GM10266 (cell line): ENCODE data around the gene RNF144A.
"Not testable (repeated sequence)": the region's sequence is repeated elsewhere in the genome, so short reads cannot be mapped to it uniquely, and the experiment has no call there.

Experiments used
- DNase-seq: peaks from one replicate; pipeline ENCODE4 v3.0.0; 2012; ENCODE audit errors: extremely low spot score
- TF ChIP-seq, protein P1 (sequence below): IDR thresholded peaks from 2 replicates; pipeline ENCODE4 v1.5.1; 2012; ENCODE audit warnings: mild to moderate bottlenecking, low read depth; ENCODE audit not compliant: control insufficient read depth, insufficient read depth; ENCODE audit errors: missing control alignments

RNF144A gene

DNA sequence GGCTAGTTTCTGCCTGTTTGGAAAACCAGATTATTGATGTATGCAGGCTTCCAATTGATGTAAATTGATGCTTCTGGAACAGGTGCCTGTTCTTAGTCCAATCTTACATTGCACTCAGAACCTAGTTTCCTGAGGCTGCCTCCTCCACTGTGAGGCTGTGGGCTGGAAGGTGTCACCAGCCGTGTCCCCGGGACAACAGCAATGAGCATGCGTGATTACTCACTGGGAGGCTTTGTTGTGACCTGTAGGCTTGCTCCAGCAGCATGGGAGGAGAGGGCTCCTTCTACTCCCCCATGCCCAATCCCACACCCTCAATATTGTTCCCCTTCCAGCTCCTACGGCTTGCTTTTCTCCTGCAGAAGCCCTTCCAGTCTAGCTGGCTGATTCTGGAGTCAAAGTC is 28.5 kb upstream of the RNF144A start:
- TF ChIP-seq, protein P1, sequence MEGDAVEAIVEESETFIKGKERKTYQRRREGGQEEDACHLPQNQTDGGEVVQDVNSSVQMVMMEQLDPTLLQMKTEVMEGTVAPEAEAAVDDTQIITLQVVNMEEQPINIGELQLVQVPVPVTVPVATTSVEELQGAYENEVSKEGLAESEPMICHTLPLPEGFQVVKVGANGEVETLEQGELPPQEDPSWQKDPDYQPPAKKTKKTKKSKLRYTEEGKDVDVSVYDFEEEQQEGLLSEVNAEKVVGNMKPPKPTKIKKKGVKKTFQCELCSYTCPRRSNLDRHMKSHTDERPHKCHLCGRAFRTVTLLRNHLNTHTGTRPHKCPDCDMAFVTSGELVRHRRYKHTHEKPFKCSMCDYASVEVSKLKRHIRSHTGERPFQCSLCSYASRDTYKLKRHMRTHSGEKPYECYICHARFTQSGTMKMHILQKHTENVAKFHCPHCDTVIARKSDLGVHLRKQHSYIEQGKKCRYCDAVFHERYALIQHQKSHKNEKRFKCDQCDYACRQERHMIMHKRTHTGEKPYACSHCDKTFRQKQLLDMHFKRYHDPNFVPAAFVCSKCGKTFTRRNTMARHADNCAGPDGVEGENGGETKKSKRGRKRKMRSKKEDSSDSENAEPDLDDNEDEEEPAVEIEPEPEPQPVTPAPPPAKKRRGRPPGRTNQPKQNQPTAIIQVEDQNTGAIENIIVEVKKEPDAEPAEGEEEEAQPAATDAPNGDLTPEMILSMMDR: no peak
- DNase-seq: no peak

DNA sequence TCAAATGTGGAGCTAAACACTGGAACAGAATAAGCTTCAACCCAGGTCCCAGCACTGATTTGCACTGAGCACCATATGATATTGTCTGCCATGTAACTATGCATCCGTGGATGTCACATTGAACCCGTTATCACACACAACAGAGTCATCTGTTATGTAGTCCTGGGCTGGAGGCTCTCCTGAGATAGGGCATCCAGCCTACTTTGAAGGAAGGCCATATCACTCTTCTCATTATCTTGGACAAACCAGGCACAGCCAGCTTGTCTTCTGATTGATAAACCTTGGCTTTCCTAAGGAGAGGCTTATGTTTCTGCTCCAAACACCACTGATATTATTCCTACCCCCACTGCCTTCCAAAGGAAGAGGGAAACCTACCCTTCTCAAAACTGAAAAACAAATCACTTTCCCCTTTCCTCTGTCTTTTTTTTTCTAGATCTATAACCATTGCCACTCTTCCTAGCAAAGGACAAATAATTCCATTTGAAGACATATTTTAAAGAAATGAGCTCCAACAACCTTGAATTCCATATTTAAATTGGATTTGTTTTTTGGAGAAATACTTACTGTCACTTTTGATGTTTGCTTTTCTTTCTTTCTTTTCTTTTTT is 23.2 kb upstream of the RNF144A start:
- no peak for DNase-seq

DNA sequence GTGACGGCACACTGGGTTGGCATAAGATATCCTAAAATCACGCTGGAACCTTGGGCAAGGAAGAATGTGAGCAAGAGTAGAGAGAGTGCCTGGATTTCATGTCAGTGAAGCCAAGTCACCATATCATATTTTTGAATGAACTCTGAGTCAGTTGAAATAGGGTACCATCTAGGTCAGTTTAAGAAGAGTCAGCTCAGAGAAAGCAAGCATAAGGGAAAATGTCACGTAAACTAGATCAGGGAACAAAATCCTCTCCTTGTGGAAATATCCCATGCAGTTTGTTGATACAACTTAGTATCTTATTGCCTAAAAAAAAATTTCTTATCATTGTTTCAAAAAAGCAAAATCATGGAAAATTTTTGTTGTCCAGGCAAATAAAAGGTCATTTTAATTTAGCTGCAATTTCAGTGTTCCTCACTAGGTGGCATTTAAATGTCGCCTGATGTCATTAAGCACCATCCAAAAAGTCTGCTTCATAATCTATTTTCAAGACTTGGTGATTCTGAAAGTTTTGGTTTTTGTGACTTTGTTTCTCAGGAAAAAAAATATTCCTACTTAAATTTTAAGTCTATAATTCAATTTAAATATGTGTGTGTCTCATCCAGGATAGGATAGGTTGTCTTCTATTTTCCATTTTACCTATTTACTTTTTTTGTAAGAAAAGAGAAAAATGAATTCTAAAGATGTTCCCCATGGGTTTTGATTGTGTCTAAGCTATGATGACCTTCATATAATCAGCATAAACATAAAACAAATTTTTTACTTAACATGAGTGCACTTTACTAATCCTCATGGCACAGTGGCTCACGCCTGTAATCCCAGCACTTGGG is 20.1 kb upstream of the RNF144A start:
- TF ChIP-seq, protein P1: peak; percentile 69
- DNase-seq: no peak

More for the DNA sequence above, 23.2 kb upstream of the RNF144A start:
- TF ChIP-seq, protein P1: no peak

DNA sequence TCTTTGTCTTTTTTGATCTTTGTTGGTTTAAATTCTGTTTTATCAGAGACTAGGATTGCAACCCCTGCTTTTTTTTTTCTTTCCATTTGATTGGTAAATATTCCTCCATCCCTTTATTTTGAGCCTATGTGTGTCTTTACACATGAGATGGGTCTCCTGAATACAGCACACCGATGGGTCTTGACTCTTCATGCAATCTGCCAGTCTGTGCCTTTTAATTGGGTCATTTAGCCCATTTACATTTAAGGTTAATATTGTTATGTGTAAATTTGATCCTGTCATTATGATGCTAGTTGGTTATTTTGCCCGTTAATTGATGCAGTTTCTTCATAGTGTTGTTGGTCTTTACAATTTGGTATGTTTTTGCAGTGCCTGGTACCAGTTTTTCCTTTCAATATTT is 14.6 kb upstream of the RNF144A start:
- not testable (repeated sequence) for DNase-seq

DNA sequence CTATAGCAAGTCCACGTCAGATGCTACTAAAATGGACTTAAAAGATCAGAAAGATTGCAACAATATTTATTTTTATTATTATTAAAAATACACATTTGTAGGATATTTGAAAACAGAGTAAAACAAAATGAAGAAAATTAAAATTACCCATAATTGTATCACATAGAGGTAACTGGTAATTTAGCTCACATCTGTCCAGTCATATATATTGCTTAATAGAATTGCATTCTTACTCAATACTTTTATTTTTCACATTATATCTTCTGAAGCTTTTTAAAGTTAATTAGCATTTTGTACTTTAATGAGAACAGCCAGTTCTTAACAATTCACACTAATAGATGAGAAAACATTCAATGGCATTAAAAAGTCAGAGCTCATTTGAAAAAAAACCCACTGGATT is 11.5 kb upstream of the RNF144A start:
- TF ChIP-seq, protein P1: no peak
- DNase-seq: no peak

DNA sequence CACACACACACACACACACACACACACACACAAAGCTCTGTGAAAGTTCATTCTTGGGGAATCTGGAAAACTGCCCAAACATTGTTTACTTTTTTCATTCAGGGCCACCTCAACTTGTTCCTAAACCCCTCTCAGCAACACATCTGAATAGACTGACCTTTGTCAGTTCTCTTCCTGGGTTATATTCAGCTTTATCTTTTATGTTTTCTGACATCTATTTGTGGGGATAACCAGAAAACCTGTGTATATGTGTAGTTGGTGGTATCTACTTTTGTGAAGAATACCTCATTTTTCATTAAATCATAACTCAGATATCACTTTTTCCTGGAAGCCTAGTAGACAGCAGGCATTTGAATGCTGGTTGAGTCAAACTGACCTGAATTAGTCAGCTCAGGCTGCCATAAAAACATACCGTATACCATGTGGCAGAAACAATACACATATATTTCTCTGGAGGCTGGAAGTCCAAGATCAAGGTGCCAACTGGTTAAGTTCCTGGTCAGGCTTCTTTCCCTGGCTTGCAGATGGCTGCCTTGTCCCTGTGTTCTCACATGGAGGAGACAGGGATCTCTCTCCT is 11.0 kb upstream of the RNF144A start:
- DNase-seq: no peak
- TF ChIP-seq, protein P1: no peak

DNA sequence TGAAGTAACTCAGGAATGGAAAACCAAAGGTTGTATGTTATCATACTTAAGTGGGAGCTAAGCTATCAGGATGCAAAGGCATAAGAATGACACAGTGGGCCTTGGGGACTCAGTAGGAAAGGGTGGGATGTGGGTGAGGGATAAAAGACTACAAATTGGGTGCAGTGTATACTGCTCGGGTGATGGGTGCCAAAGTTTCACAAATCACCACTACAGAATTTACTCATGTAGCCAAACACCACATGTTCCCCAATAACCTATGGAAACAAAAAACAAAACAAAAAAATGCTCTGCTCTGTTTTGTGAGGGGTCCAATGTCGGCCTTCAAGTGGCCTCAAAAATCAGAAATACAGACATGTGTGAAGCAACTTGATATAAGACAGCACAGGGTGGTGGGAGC is 8.9 kb upstream of the RNF144A start:
- DNase-seq: no peak
- TF ChIP-seq, protein P1: no peak
